SHP77 treated with DMSO at 0.1 percent for 48 hours (cell line): ENCODE results near the gene STX18.
"Not testable (repeated sequence)": the region's sequence is repeated elsewhere in the genome, so short reads cannot be mapped to it uniquely, and the experiment has no call there.

Experiments used
- DNase-seq: peaks from one replicate; lab custom pipeline; 2025; lab: John Stamatoyannopoulos, UW

STX18 gene

DNA sequence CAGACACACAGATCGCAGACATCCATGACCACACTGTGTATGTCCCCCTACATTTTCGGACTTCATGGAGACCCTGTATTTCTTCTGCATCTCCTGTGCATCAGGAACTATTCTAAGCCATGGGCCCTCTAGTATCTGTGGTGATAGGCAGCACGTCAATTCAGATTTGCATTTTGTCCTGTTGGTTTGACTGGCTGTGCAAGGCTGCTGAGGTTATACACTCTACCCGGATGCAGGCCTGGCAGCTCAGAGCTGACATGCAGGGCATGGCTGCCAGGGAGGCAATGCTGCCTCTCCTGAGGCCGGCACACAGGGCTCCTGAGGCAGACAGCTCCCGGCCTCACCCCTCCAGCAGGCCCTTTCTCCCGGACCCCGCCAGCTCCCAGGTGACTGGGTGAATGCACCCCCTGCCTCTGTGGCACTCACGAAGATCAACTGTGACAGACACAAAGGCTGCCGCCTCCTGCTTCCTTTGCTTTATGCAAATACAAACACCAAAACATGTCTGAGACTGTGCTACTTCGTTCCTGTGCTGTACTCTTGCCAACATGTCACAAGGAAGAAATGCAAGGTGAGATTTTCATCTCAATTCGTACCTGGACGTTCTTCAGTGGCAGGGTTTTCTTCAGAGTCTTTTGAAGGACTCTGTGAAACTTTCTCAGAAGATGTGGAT lies 103.9 kb downstream of the STX18 start:
- no peak for DNase-seq

- DNase-seq, result no peak
Measured at GRCh38 chr4:4436244-4436823, 105.5 kb downstream of the STX18 start.

GRCh38 chr4:4433941-4434340 lies 107.9 kb downstream of the STX18 start:
- DNase-seq, result no peak

DNA sequence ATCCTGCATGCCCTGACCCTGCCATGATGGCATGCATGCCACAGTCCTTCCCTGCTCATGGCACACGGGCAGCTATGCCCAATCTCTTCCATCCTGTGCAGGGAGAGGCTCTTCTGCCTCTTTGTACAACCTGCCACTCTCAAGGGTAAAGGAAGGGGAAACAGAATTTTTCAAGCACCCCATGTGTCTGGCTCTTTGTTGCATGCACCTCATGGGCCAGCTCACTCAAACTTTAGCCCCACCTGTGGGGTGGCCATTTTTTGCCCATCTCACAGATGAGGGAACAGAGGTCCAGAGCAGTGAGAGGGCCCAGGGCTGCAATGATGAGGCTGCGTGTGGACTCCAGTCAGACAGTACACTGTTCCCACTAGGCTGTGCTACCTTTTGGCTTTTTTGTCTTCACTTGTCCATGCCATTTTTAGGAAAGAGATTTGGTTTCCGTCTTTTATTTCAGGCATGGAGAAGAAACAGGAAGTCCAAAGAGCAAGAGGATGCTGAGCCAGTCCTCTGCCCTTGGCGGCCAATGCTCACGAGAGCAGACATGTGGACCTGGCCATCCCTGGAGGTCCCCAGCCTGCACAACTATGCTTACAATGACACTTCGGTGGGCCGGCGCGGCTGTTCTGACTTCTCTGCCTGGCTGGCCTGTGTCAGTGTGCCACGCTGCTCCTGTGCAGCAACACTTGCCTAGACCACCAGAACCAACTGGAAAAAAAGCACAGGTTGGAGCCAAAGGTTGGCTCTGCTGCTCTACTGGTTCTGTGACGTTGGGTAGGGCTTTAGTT lies 109.3 kb downstream of the STX18 start:
- no peak for DNase-seq

- peak; percentile 10 for DNase-seq
Measured at GRCh38 chr4:4430492-4431195, 111.2 kb downstream of the STX18 start.

- DNase-seq, result no peak
Measured at GRCh38 chr4:4428966-4429875, 112.6 kb downstream of the STX18 start.

- no peak for DNase-seq
Measured at GRCh38 chr4:4427886-4428285, 114.0 kb downstream of the STX18 start.

GRCh38 chr4:4427121-4427870 lies 114.6 kb downstream of the STX18 start:
- DNase-seq, result no peak

GRCh38 chr4:4426511-4427120 lies 115.2 kb downstream of the STX18 start:
- DNase-seq, result no peak

- no peak for DNase-seq
Measured at GRCh38 chr4:4425696-4426095, 116.2 kb downstream of the STX18 start.

- DNase-seq, result no peak
Measured at GRCh38 chr4:4425119-4425690, 116.6 kb downstream of the STX18 start.

- no peak for DNase-seq
Measured at GRCh38 chr4:4424499-4425115, 117.2 kb downstream of the STX18 start.

- DNase-seq, result no peak
Measured at GRCh38 chr4:4423706-4424498, 117.9 kb downstream of the STX18 start.

DNA sequence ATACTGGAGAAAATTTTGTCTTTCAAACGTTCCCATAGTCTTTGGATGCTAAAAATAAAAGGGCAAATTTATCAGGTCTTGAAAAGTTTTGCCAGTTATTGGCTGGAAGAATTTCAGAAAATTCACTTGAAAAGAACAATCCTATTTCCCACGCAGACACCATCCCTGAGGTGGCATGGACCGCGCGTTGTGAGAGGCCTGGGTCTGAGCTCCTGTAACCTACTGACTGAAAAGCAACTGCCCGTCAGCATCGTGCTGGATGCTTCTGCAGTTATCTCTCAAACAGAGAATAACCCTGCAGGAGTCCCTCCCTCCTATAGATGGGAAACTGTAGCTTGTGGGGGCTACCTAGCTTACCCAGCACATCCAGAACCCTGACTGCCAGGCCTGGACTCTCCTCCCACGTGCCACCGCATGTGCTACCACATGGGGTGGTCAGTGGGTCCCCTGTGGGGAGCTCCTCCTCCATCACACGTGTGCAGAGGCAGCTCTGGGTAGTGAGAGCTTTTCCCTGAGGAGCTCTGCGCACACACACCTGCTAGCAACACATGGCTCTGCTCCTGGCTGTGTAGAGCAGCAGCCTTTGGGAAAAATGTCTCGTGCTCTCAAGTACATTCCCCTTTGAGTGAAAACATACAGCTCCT lies 118.9 kb downstream of the STX18 start:
- no peak for DNase-seq

DNA sequence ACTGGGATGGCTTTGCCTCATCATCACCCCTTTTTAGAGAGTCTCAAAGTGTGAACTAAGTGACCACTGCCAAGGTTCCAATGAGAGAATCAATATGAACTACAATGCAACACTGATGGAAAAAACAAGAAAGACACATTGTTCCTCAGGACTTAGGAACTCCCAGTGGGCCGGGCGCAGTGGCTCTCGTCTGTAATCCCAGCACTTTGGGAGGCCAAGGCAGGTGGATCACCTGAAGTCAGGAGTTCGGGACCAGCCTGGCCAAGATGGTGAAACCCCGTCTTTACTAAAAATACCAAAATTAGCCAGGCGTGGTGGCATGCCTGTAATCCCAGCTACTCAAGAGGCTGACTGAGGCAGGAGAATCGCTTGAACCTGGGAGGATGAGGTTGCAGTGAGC lies 119.7 kb downstream of the STX18 start:
- not testable (repeated sequence) for DNase-seq

DNA sequence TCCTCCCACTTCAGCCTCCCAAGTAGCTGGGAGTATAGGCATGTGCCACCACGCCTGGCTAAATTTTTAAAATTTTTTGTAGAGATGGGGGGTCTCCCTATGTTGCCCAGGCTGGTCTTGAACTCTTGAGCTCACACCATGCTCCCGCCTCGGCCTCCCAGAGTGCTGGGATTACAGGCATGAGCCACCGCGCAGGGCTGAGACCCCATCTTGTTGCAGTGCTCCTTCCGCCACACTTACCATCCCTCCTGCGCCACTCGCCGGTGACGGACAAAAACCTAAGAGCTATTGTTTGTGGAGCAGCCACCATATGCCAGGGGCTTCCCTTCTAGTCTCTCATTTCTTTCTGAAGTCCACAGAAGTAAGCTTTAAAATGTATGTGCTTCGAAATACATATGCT lies 120.5 kb downstream of the STX18 start:
- DNase-seq, result no peak

GRCh38 chr4:4420421-4420820 lies 121.4 kb downstream of the STX18 start:
- no peak for DNase-seq

DNA sequence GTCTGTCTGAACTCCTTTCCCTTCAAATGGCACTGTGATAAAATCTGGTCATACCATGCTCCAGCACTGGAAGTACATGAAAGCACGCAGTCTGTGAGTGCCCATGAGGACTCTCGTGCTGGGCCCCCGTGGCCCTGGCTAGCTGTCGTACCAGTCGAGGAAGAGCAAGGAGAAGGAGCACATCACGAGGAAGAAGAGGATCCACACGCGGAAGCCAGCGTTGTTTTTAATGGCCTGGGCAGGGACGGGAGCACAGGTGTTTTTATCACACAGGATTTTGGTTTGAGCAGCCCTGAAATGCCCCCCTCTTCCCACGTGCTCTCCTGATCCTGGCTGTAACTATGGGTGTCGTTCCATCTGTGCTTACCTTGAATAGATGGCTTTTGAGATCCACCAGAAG lies 122.0 kb downstream of the STX18 start:
- no peak for DNase-seq
